Endothelial cell of umbilical vein (primary cell): ENCODE data around the gene SFMBT1.

Source experiments
- EZH2 ChIP-seq: IDR thresholded peaks from 2 replicates; pipeline ENCODE4 v1.6.1; 2012; ENCODE audit warnings: borderline replicate concordance, low read depth, mild to moderate bottlenecking, moderate library complexity, low read length, inconsistent platforms; ENCODE audit not compliant: severe bottlenecking
- GATA2 ChIP-seq: IDR thresholded peaks from 2 replicates; pipeline ENCODE4 v1.7.0; 2011; ENCODE audit warnings: low read depth, mild to moderate bottlenecking, moderate library complexity, mixed read lengths, low read length; ENCODE audit not compliant: insufficient read length, insufficient read depth
- JUN ChIP-seq: IDR thresholded peaks from 2 replicates; pipeline ENCODE4 v1.6.1; 2011; ENCODE audit warnings: borderline replicate concordance, low read depth; ENCODE audit not compliant: insufficient read length, insufficient read depth
- POLR2A ChIP-seq: IDR thresholded peaks from 2 replicates; pipeline ENCODE4 v1.6.1; 2012; ENCODE audit warnings: low read depth, mild to moderate bottlenecking, control low read depth, low read length
- POLR2AphosphoS5 ChIP-seq: IDR thresholded peaks from 2 replicates; pipeline ENCODE4 v1.6.1; 2012; ENCODE audit warnings: low read depth, mild to moderate bottlenecking, control low read depth, low read length, moderate library complexity; ENCODE audit not compliant: insufficient read depth
- TF ChIP-seq, protein P1 (sequence below), 2 donors: IDR thresholded peaks; 1 replicate in 1 of 2; 2 replicates in 1 of 2; pipeline ENCODE4 v1.5.1; 2011; ENCODE audit warnings: low read length in 2 of 2, mild to moderate bottlenecking in 2 of 2, moderate library complexity in 2 of 2, control low read depth in 1 of 2, inconsistent platforms in 1 of 2, low read depth in 1 of 2; ENCODE audit not compliant: insufficient read depth in 1 of 2; ENCODE audit errors: extremely low read depth in 1 of 2
- TF ChIP-seq, protein P2 (sequence below): IDR thresholded peaks from 2 replicates; pipeline ENCODE4 v1.6.1; 2011; ENCODE audit not compliant: insufficient read depth, insufficient read length

DNA sequence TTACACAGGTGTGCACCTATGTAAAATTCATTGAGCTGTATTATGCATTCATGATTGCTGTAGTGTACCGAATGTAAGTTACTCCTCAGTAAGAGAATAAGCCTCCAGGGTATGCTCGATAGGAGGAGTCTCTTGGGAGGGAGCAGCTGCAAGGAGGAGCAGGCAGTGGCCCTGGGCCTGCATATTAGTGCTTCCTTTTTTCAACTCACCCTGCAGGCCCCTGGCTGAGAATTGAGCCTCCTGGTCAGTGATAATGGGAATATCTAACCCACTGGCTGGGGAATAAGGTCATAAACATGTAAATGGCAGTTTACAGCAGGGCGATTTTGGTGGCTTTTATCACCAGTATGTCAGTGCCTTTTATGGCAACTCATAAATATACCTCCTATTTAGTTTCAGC is 21.7 kb upstream of the SFMBT1 start:
- TF ChIP-seq, protein P1, sequence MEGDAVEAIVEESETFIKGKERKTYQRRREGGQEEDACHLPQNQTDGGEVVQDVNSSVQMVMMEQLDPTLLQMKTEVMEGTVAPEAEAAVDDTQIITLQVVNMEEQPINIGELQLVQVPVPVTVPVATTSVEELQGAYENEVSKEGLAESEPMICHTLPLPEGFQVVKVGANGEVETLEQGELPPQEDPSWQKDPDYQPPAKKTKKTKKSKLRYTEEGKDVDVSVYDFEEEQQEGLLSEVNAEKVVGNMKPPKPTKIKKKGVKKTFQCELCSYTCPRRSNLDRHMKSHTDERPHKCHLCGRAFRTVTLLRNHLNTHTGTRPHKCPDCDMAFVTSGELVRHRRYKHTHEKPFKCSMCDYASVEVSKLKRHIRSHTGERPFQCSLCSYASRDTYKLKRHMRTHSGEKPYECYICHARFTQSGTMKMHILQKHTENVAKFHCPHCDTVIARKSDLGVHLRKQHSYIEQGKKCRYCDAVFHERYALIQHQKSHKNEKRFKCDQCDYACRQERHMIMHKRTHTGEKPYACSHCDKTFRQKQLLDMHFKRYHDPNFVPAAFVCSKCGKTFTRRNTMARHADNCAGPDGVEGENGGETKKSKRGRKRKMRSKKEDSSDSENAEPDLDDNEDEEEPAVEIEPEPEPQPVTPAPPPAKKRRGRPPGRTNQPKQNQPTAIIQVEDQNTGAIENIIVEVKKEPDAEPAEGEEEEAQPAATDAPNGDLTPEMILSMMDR (IDR thresholded peaks at IDR 0.05; ENCODE audit: extremely low read depth in 1 of 2, insufficient read depth in 1 of 2, low read depth in 1 of 2, low read length in 2 of 2) = no peak
- TF ChIP-seq, protein P2, sequence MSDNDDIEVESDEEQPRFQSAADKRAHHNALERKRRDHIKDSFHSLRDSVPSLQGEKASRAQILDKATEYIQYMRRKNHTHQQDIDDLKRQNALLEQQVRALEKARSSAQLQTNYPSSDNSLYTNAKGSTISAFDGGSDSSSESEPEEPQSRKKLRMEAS = no peak
- no peak for TF ChIP-seq POLR2AphosphoS5
- no peak for TF ChIP-seq POLR2A
- no peak for TF ChIP-seq GATA2
- TF ChIP-seq EZH2 = no peak
- no peak for TF ChIP-seq JUN
